HCT116 (cell line): ENCODE results near the gene PHF10. TPM values are rescaled to one million over a fixed set of nuclear protein-coding genes. Genes with fewer than 3 reads are reported as not detected.

ENCODE experiments used
- ATAC-seq: fragments of 200-7000 bp; cut with Tn5 transposase; 2 replicates; pipeline ENCODE4 v1.9.1; 2020; ENCODE audit warnings: mild to moderate bottlenecking, moderate library complexity
- BruUV-seq: library from RNA; stranded (reverse); fragments of 400-500 nt; replicated peaks from 2 replicates; lab custom pipeline; 2021; lab: Mats Ljungman, UMichigan
- CTCF ChIA-PET: fragments of 300-600 bp; sonication (Branson Sonifier 250); formaldehyde crosslinking; loops from one replicate; lab custom pipeline; 2021; ENCODE audit warnings: antibody characterized with exemption; lab: Charles Lee
- POLR2A ChIA-PET: fragments of 300-600, 350-600 bp; sonication (Branson Sonifier 250); formaldehyde crosslinking; loops from one replicate; lab custom pipeline; 2021; ENCODE audit warnings: antibody characterized with exemption; lab: Charles Lee
- RAD21 ChIA-PET, 2 experiments: fragments of 300-600 bp; sonication (Branson Sonifier 250); formaldehyde crosslinking; loops; one replicate each; lab custom pipeline; 2023; ENCODE audit warnings: low total read pairs in 2 of 2; ENCODE audit not compliant: uncharacterized antibody in 2 of 2, unreplicated experiment in 2 of 2, low non-redundant PET in 1 of 2; lab: Charles Lee
- DNase-seq: peaks from one replicate; pipeline ENCODE4 v3.0.0-alpha.2; 2010; ENCODE audit warnings: low read depth, low spot score
- H2AFZ ChIP-seq: fragments of 200-600 bp; shearing (Covaris generic), sonication (generic); 2 replicates; pipeline ENCODE4 v1.6.1; 2017; ENCODE audit warnings: low read depth, mixed run types, mixed read lengths, antibody characterized with exemption, low read length; ENCODE audit not compliant: poor library complexity, severe bottlenecking
- H3K27ac ChIP-seq: 2 replicates; pipeline ENCODE4 v1.5.1; 2012; ENCODE audit warnings: low read depth, low read length
- H3K27me3 ChIP-seq: fragments of 200-600 bp; sonication (generic); 2 replicates; pipeline ENCODE4 v1.6.1; 2016; ENCODE audit warnings: mixed run types, low read length, mixed read lengths; ENCODE audit not compliant: insufficient read depth
- H3K36me3 ChIP-seq, 2 experiments: fragments of 200-500 bp in 1 of 2; fragments of 200-600 bp in 1 of 2; sonication (Bioruptor generic) in 1 of 2; sonication (generic) in 1 of 2; 2 replicates each; pipeline versions ENCODE4 v1.5.1 to v1.6.1; 2014 to 2016; ENCODE audit warnings: low read length in 2 of 2, inconsistent platforms in 1 of 2, mixed read lengths in 1 of 2, mixed run types in 1 of 2; ENCODE audit not compliant: insufficient read depth in 2 of 2, control insufficient read depth in 1 of 2
- H3K4me1 ChIP-seq, 2 experiments: fragments of 200-600 bp in 1 of 2; sonication (generic) in 1 of 2; 2 replicates each; pipeline versions ENCODE4 v1.5.1 to v1.6.1; 2012 to 2017; ENCODE audit warnings: low read length in 2 of 2, inconsistent platforms in 1 of 2, mild to moderate bottlenecking in 1 of 2, mixed read lengths in 1 of 2, mixed run types in 1 of 2, moderate library complexity in 1 of 2; ENCODE audit not compliant: insufficient read depth in 2 of 2, control insufficient read depth in 1 of 2
- H3K4me2 ChIP-seq: fragments of 200-600 bp; sonication (generic); 2 replicates; pipeline ENCODE4 v1.6.1; 2017; ENCODE audit warnings: mixed run types, low read length, mixed read lengths
- H3K4me3 ChIP-seq, 2 experiments: fragments of 200-600 bp in 1 of 2; sonication (generic) in 1 of 2; replicated peaks in 1 of 2; 2 replicates each; pipeline ENCODE4 v1.5.1; 2011 to 2016; ENCODE audit warnings: low read length in 2 of 2, control low read depth in 1 of 2, low read depth in 1 of 2, mild to moderate bottlenecking in 1 of 2, mixed read lengths in 1 of 2, mixed run types in 1 of 2
- H3K79me2 ChIP-seq: fragments of 200-600 bp; sonication (generic); 2 replicates; pipeline ENCODE4 v1.6.1; 2017; ENCODE audit warnings: mild to moderate bottlenecking, mixed run types, low read length, moderate library complexity, mixed read lengths; ENCODE audit not compliant: insufficient read depth
- H3K9ac ChIP-seq: fragments of 200-600 bp; sonication (generic); 2 replicates; pipeline ENCODE4 v1.6.1; 2016; ENCODE audit warnings: low read length, mixed read lengths
- H3K9me2 ChIP-seq: fragments of 200-600 bp; sonication (generic), shearing (Covaris generic); 2 replicates; pipeline ENCODE4 v1.6.1; 2017; ENCODE audit warnings: mixed run types, mild to moderate bottlenecking, moderate library complexity; ENCODE audit not compliant: insufficient read depth
- H3K9me3 ChIP-seq, 2 experiments: fragments of 200-500 bp in 1 of 2; fragments of 200-600 bp in 1 of 2; sonication (Bioruptor generic) in 1 of 2; sonication (generic) in 1 of 2; 2 replicates each; pipeline ENCODE4 v1.6.1; 2014 to 2017; ENCODE audit warnings: low read length in 2 of 2, mixed read lengths in 2 of 2, inconsistent platforms in 1 of 2, low read depth in 1 of 2, mild to moderate bottlenecking in 1 of 2, mixed run types in 1 of 2, moderate library complexity in 1 of 2; ENCODE audit not compliant: control insufficient read depth in 1 of 2, insufficient read depth in 1 of 2
- H4K20me1 ChIP-seq: fragments of 200-600 bp; sonication (generic), shearing (Covaris generic); 2 replicates; pipeline ENCODE4 v1.6.1; 2017; ENCODE audit warnings: mixed run types, mild to moderate bottlenecking, moderate library complexity; ENCODE audit not compliant: insufficient read depth
- CBX3 ChIP-seq: IDR thresholded peaks from 2 replicates; pipeline ENCODE4 v1.6.1; 2012; ENCODE audit warnings: low read depth
- CEBPB ChIP-seq: IDR thresholded peaks from 2 replicates; pipeline ENCODE4 v1.6.1; 2012; ENCODE audit warnings: low read depth
- CTCF ChIP-seq, 3 experiments: fragments of 200-600 bp in 1 of 3; sonication (generic) in 1 of 3; IDR thresholded peaks in 2 of 3; conservative IDR thresholded peaks in 1 of 3; 2 replicates each; pipeline ENCODE4 v1.5.1; 2012 to 2017; ENCODE audit warnings: low read depth in 2 of 3, low read length in 2 of 3, antibody characterized with exemption in 1 of 3, borderline replicate concordance in 1 of 3, control low read depth in 1 of 3, mild to moderate bottlenecking in 1 of 3, mixed read lengths in 1 of 3, mixed run types in 1 of 3, moderate library complexity in 1 of 3; ENCODE audit not compliant: insufficient read depth in 1 of 3
- EGR1 ChIP-seq: IDR thresholded peaks from 2 replicates; pipeline ENCODE4 v1.6.1; 2012; ENCODE audit warnings: low read depth
- EZH2 ChIP-seq: fragments of 200-600 bp; sonication (generic); IDR thresholded peaks from 2 replicates; pipeline ENCODE4 v1.6.1; 2017; ENCODE audit warnings: antibody characterized with exemption, mixed run types
- POLR2AphosphoS5 ChIP-seq: IDR thresholded peaks from 2 replicates; pipeline ENCODE4 v1.6.1; 2011; ENCODE audit warnings: mild to moderate bottlenecking, low read depth, low read length, moderate library complexity
- RAD21 ChIP-seq: IDR thresholded peaks from 2 replicates; pipeline ENCODE4 v1.6.1; 2012; ENCODE audit warnings: low read depth, mild to moderate bottlenecking
- TCF7L2 ChIP-seq: IDR thresholded peaks from 2 replicates; pipeline ENCODE4 v1.7.0; 2011; ENCODE audit warnings: borderline replicate concordance, inconsistent platforms; ENCODE audit not compliant: insufficient read depth, insufficient read length; ENCODE audit errors: extremely low read depth
- YY1 ChIP-seq: IDR thresholded peaks from 2 replicates; pipeline ENCODE4 v1.6.1; 2011; ENCODE audit warnings: low read length, low read depth, moderate library complexity, mild to moderate bottlenecking; ENCODE audit not compliant: insufficient replicate concordance; ENCODE audit errors: extremely low read depth
- intact Hi-C: fragments of 100-400 bp; cut with micrococcal nuclease; formaldehyde crosslinking; loops from 2 replicates; pipeline ENCODE4 v1.10.0; 2022
- total RNA-seq: library from RNA; stranded (reverse); gene quantifications from one replicate; pipeline ENCODE4 v1.2.1, GENCODE V29; 2021; ENCODE audit not compliant: unreplicated experiment
- TF ChIP-seq, protein P1 (sequence below): IDR thresholded peaks from 2 replicates; pipeline ENCODE4 v1.6.1; 2012
- TF ChIP-seq, protein P2 (sequence below): IDR thresholded peaks from 2 replicates; pipeline ENCODE4 v1.6.1; 2012; ENCODE audit warnings: low read depth

PHF10 gene
- total RNA-seq, 1 experiment from 2014 or later = 45.5 TPM

DNA sequence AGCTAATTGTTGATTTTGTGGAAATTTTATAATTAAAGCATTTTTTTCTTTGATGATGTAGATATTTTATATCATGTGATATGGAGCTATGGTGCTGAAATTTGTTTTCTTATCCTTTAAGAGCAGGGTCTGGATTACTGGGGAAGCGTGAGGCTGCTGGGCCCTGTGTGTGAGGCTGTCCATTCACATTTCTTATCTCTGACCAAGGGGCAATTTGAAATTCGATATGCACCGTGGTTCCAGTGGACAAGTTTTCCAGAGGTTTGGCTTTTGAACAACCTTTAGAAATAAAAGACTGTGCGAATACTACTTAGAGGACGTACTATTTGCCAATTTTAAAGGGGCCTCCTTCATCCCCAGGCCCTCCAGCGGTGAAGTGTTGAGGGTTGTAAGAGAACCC, 30.9 kb upstream of the PHF10 start:
- no peak for DNase-seq
- ChIA-PET CTCF (no interaction called here), POLR2A (no interaction called here), RAD21 (no interaction called here)
- intact Hi-C loops = no loop called here
- Histone ChIP-seq H3K4me1 (peaks cover 7 to 14% of the 10 kb centered on the region in 2 experiments; a peak in 3 of 4 replicates), H4K20me1 (no peaks in the 10 kb centered on the region), H3K36me3 (peaks cover 0 to 14% of the 10 kb centered on the region in 2 experiments; a peak in 2 of 4 replicates), H3K27ac (no peak overlapping the region), H3K9ac (no peak overlapping the region), H3K9me2 (no peaks in the 10 kb centered on the region), H3K27me3 (no peaks in the 10 kb centered on the region), H3K9me3 (no peaks in the 10 kb centered on the region), H3K4me3 (no peak overlapping the region), H2AFZ (no peak overlapping the region), H3K79me2 (peaks cover 19% of the 10 kb centered on the region), H3K4me2 (no peak overlapping the region)
- TF ChIP-seq, protein P1, sequence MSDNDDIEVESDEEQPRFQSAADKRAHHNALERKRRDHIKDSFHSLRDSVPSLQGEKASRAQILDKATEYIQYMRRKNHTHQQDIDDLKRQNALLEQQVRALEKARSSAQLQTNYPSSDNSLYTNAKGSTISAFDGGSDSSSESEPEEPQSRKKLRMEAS = no peak
- TF ChIP-seq, protein P2, sequence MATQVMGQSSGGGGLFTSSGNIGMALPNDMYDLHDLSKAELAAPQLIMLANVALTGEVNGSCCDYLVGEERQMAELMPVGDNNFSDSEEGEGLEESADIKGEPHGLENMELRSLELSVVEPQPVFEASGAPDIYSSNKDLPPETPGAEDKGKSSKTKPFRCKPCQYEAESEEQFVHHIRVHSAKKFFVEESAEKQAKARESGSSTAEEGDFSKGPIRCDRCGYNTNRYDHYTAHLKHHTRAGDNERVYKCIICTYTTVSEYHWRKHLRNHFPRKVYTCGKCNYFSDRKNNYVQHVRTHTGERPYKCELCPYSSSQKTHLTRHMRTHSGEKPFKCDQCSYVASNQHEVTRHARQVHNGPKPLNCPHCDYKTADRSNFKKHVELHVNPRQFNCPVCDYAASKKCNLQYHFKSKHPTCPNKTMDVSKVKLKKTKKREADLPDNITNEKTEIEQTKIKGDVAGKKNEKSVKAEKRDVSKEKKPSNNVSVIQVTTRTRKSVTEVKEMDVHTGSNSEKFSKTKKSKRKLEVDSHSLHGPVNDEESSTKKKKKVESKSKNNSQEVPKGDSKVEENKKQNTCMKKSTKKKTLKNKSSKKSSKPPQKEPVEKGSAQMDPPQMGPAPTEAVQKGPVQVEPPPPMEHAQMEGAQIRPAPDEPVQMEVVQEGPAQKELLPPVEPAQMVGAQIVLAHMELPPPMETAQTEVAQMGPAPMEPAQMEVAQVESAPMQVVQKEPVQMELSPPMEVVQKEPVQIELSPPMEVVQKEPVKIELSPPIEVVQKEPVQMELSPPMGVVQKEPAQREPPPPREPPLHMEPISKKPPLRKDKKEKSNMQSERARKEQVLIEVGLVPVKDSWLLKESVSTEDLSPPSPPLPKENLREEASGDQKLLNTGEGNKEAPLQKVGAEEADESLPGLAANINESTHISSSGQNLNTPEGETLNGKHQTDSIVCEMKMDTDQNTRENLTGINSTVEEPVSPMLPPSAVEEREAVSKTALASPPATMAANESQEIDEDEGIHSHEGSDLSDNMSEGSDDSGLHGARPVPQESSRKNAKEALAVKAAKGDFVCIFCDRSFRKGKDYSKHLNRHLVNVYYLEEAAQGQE = no peak
- TF ChIP-seq CBX3 = no peak
- TF ChIP-seq TCF7L2 = no peak
- no peak for TF ChIP-seq YY1
- no peak for TF ChIP-seq EGR1
- no peak for TF ChIP-seq POLR2AphosphoS5
- TF ChIP-seq EZH2 = no peak
- no peak for TF ChIP-seq RAD21
- no peak for TF ChIP-seq CEBPB
- TF ChIP-seq CTCF (IDR thresholded peaks at IDR 0.05 in 2 of 3, conservative IDR thresholded peaks at IDR 0.05 in 1 of 3; ENCODE audit: borderline replicate concordance in 1 of 3, insufficient read depth in 1 of 3, low read depth in 2 of 3, low read length in 2 of 3) = no peak
- BruUV-seq = no TSS peak
- ATAC-seq = no peak
